ENCODE data around the gene MAN1A1. TPM values are rescaled to one million over a fixed set of nuclear protein-coding genes. Genes with fewer than 3 reads are reported as not detected.
"Not testable (repeated sequence)": the region's sequence is repeated elsewhere in the genome, so short reads cannot be mapped to it uniquely, and the experiment has no call there.

The MAN1A1 gene
- polyA plus RNA-seq, 2 of the 4 experiments (the other 2 are of a cell fraction): 0.05 TPM; not detected in 1

DNA sequence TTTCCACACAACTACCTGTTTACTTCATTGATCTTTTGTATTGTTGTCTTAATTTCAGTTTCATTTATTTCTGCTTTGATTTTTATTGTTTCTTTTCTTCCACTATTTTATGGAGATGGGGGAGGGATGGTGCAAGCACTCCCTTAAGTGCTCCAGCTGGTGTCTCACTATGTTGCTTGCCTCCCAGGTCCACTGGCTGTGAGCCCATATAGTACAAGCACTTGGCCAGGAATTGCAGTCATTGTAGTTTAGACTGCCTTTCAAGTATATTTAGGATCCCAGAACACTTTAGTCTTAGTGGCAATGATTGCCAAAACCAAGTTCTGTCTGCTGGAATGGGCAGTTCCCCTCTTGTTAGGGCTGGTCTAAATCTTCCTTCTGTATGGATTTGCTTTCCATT is 34.9 kb upstream of the MAN1A1 start:
- ATAC-seq: no peak
- no peak for TF ChIP-seq HDAC2 (IDR thresholded peaks at IDR 0.05)
- TF ChIP-seq ZC3H11A (IDR thresholded peaks at IDR 0.05): no peak
- TF ChIP-seq MAZ (IDR thresholded peaks at IDR 0.05; ENCODE audit: borderline replicate concordance, low read depth, low read length): no peak
- TF ChIP-seq BHLHE40 (IDR thresholded peaks at IDR 0.05; ENCODE audit: low read depth, low read length): no peak
- TF ChIP-seq USF2 (IDR thresholded peaks at IDR 0.05): no peak
- no peak for TF ChIP-seq POLR2A (IDR thresholded peaks at IDR 0.05; ENCODE audit: low read length)
- no peak for TF ChIP-seq POLR2AphosphoS2 (conservative IDR thresholded peaks at IDR 0.05; ENCODE audit: low read length)
- no peak for TF ChIP-seq ZSCAN20 (CRISPR knock-in tag; IDR thresholded peaks at IDR 0.05)
- TF ChIP-seq RFX5 (IDR thresholded peaks at IDR 0.05): no peak
- no peak for TF ChIP-seq RNF2 (IDR thresholded peaks at IDR 0.05; ENCODE audit: borderline replicate concordance, low read depth)
- TF ChIP-seq CTCF (IDR thresholded peaks at IDR 0.05): no peak
- TF ChIP-seq, protein P1, sequence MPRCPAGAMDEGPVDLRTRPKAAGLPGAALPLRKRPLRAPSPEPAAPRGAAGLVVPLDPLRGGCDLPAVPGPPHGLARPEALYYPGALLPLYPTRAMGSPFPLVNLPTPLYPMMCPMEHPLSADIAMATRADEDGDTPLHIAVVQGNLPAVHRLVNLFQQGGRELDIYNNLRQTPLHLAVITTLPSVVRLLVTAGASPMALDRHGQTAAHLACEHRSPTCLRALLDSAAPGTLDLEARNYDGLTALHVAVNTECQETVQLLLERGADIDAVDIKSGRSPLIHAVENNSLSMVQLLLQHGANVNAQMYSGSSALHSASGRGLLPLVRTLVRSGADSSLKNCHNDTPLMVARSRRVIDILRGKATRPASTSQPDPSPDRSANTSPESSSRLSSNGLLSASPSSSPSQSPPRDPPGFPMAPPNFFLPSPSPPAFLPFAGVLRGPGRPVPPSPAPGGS (IDR thresholded peaks at IDR 0.05): no peak
- no peak for TF ChIP-seq TP53 (CRISPR knock-in tag; IDR thresholded peaks at IDR 0.05)
- no peak for TF ChIP-seq CEBPB (IDR thresholded peaks at IDR 0.05)
- TF ChIP-seq JUN (IDR thresholded peaks at IDR 0.05): no peak
- no peak for FAIRE-seq
- Histone ChIP-seq H3K4me3 (no peak overlapping the region), H3K4me2 (no peak overlapping the region), H3K27ac (no peak overlapping the region), H3K9me3 (no peaks in the 10 kb centered on the region), H3K4me1 (no peaks in the 10 kb centered on the region)
- no peak for DNase-seq (ENCODE audit: low read depth in 1 of 2, low spot score in 1 of 2)
- ChIA-PET POLR2A (no interaction called here), CTCF (no interaction called here)

DNA sequence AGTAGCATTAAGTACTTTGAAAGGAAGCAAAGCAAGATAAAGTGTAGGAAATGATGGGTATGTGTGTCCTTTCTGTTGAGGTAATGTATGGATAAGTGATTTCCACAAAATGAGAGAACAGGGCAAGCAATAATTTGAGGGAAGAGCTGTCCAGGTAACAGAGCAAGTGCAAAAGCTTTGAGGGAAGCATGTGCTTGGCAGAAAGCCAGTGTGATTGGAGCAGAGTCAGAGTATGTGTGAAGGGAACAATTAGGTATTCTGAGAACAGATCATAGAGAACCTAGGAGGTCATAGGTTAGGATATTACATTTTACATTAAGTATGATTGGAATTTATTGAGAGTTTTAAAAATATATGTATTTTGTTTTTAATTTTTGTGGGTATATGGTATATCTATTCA is 30.2 kb upstream of the MAN1A1 start:
- ChIA-PET CTCF (no interaction called here), POLR2A (no interaction called here)
- ATAC-seq (no peak), DNase-seq (ENCODE audit: low read depth in 1 of 2, low spot score in 1 of 2) (no peak), FAIRE-seq (no peak)
- Histone ChIP-seq H3K9me3 (no peaks in the 10 kb centered on the region), H3K4me1 (no peaks in the 10 kb centered on the region), H3K4me3 (no peak overlapping the region), H3K4me2 (no peak overlapping the region), H3K27ac (no peak overlapping the region)
- no peak for TF ChIP-seq POLR2AphosphoS2 (conservative IDR thresholded peaks at IDR 0.05; ENCODE audit: low read length)
- TF ChIP-seq ZNF302 (CRISPR knock-in tag; IDR thresholded peaks at IDR 0.05): no peak
- TF ChIP-seq CBX8 (IDR thresholded peaks at IDR 0.05): no peak
- TF ChIP-seq FOSL2 (IDR thresholded peaks at IDR 0.05): no peak
- no peak for TF ChIP-seq FOSL2 (CRISPR knock-in tag; IDR thresholded peaks at IDR 0.05)
- TF ChIP-seq JUNB (IDR thresholded peaks at IDR 0.05): no peak
- no peak for TF ChIP-seq RAD21 (conservative IDR thresholded peaks at IDR 0.05 in 1 of 2, IDR thresholded peaks at IDR 0.05 in 1 of 2)
- TF ChIP-seq NR3C1 (IDR thresholded peaks at IDR 0.05): no peak
- no peak for TF ChIP-seq CTCF (IDR thresholded peaks at IDR 0.05)
- TF ChIP-seq RNF2 (IDR thresholded peaks at IDR 0.05; ENCODE audit: borderline replicate concordance, low read depth): no peak
- TF ChIP-seq EP300 (IDR thresholded peaks at IDR 0.05): no peak
- TF ChIP-seq ZFP36 (IDR thresholded peaks at IDR 0.05; ENCODE audit: borderline replicate concordance, partially characterized antibody): no peak
- TF ChIP-seq CBX2 (IDR thresholded peaks at IDR 0.05; ENCODE audit: borderline replicate concordance, low read depth): no peak
- no peak for TF ChIP-seq BHLHE40 (IDR thresholded peaks at IDR 0.05; ENCODE audit: low read depth, low read length)
- no peak for TF ChIP-seq SMC3 (IDR thresholded peaks at IDR 0.05)
- no peak for TF ChIP-seq CHD2 (IDR thresholded peaks at IDR 0.05; ENCODE audit: low read length, partially characterized antibody)

DNA sequence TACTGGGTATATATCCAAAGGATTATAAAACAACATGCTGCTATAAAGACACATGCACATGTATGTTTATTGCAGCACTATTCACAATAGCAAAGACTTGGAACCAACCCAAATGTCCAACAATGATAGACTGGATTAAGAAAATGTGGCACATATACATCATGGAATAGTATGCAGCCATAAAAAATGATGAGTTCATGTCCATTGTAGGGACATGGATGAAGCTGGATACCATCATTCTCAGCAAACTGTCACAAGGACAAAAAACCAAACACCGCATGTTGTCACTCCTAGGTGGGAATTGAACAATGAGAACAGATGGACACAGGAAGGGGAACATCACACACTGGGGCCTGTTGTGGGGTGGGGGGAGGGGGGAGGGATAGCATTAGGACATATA is 27.5 kb upstream of the MAN1A1 start:
- CTCF ChIA-PET; H3K9me3 ChIP-seq; FAIRE-seq; H3K4me1 ChIP-seq; H3K4me3 ChIP-seq; ATAC-seq; POLR2A ChIA-PET; H3K27ac ChIP-seq; DNase-seq (ENCODE audit: low read depth in 1 of 2, low spot score in 1 of 2); H3K4me2 ChIP-seq: not testable (repeated sequence)
- WGBS (ENCODE audit: missing lambda C conversion rate): 22% methylated on average over 1 of the region's 1 CpG
